Measurements from ENCODE around the gene NUDT2. TPM values are rescaled to one million over a fixed set of nuclear protein-coding genes. Genes with fewer than 3 reads are reported as not detected.

The NUDT2 gene
- polyA plus RNA-seq, 1 donor from 2014 or later, result 62.6 TPM

GRCh38 chr9:34362614-34363214 is 33.3 kb downstream of the NUDT2 start:
- Histone ChIP-seq H3K36me3 (ENCODE audit: insufficient read depth, low read length) (no peaks in the 10 kb centered on the region), H3K79me2 (replicated peaks; ENCODE audit: insufficient read depth, low read length) (no peaks in the 10 kb centered on the region), H2AFZ (ENCODE audit: low read depth, low read length) (no peak overlapping the region), H3K9ac (ENCODE audit: low read length) (no peak overlapping the region), H4K20me1 (ENCODE audit: insufficient read depth) (no peaks in the 10 kb centered on the region), H3K9me3 (ENCODE audit: low read length) (no peaks in the 10 kb centered on the region), H3F3A (ENCODE audit: insufficient read depth, low read length, poor library complexity, severe bottlenecking) (no peaks in the 10 kb centered on the region), H3K4me2 (ENCODE audit: low read length) (no peak overlapping the region), H3K27ac (ENCODE audit: low read length) (no peak overlapping the region), H3K27me3 (ENCODE audit: insufficient read depth, low read depth, low read length) (no peaks in the 10 kb centered on the region), H3K9me2 (ENCODE audit: insufficient read depth, low read length) (no peaks in the 10 kb centered on the region), H3K4me3 (ENCODE audit: low read length) (no peak overlapping the region)
- TF ChIP-seq CTCF (IDR thresholded peaks at IDR 0.05; ENCODE audit: poor library complexity, severe bottlenecking) (no peak), SMC3 (conservative IDR thresholded peaks at IDR 0.05; ENCODE audit: poor library complexity) (no peak), EP300 (conservative IDR thresholded peaks at IDR 0.05; ENCODE audit: poor library complexity, severe bottlenecking) (no peak), REST (IDR thresholded peaks at IDR 0.05; ENCODE audit: borderline replicate concordance) (no peak), TAF1 (IDR thresholded peaks at IDR 0.05; ENCODE audit: low read depth) (no peak), EZH2 (IDR thresholded peaks at IDR 0.05; ENCODE audit: borderline replicate concordance, insufficient read depth, low read length, poor library complexity, severe bottlenecking) (no peak), RAD21 (conservative IDR thresholded peaks at IDR 0.05) (no peak), MXI1 (conservative IDR thresholded peaks at IDR 0.05; ENCODE audit: poor library complexity, severe bottlenecking) (no peak), POLR2AphosphoS5 (IDR thresholded peaks at IDR 0.05) (no peak)

- Histone ChIP-seq H3K9me2 (ENCODE audit: insufficient read depth, low read length) (no peaks in the 10 kb centered on the region), H3K9ac (ENCODE audit: low read length) (peak overlapping the region; percentile 24), H4K20me1 (ENCODE audit: insufficient read depth) (no peaks in the 10 kb centered on the region), H3K4me2 (ENCODE audit: low read length) (no peak overlapping the region), H3K27me3 (ENCODE audit: insufficient read depth, low read depth, low read length) (no peaks in the 10 kb centered on the region), H3K4me3 (ENCODE audit: low read length) (no peak overlapping the region), H3K9me3 (ENCODE audit: low read length) (no peaks in the 10 kb centered on the region), H3K79me2 (replicated peaks; ENCODE audit: insufficient read depth, low read length) (no peaks in the 10 kb centered on the region), H3K27ac (ENCODE audit: low read length) (peak overlapping the region; percentile 18), H3F3A (ENCODE audit: insufficient read depth, low read length, poor library complexity, severe bottlenecking) (no peaks in the 10 kb centered on the region), H2AFZ (ENCODE audit: low read depth, low read length) (peak overlapping the region; percentile 5), H3K36me3 (ENCODE audit: insufficient read depth, low read length) (no peaks in the 10 kb centered on the region)
- TF ChIP-seq CTCF (IDR thresholded peaks at IDR 0.05; ENCODE audit: poor library complexity, severe bottlenecking) (no peak), POLR2AphosphoS5 (IDR thresholded peaks at IDR 0.05) (no peak), TAF1 (IDR thresholded peaks at IDR 0.05; ENCODE audit: low read depth) (no peak), RAD21 (conservative IDR thresholded peaks at IDR 0.05) (no peak), EP300 (conservative IDR thresholded peaks at IDR 0.05; ENCODE audit: poor library complexity, severe bottlenecking) (no peak), MXI1 (conservative IDR thresholded peaks at IDR 0.05; ENCODE audit: poor library complexity, severe bottlenecking) (no peak), EZH2 (IDR thresholded peaks at IDR 0.05; ENCODE audit: borderline replicate concordance, insufficient read depth, low read length, poor library complexity, severe bottlenecking) (no peak), SMC3 (conservative IDR thresholded peaks at IDR 0.05; ENCODE audit: poor library complexity) (no peak), REST (IDR thresholded peaks at IDR 0.05; ENCODE audit: borderline replicate concordance) (no peak)
Measured at GRCh38 chr9:34363619-34364351, 34.4 kb downstream of the NUDT2 start.

Measured in neural cell (in vitro differentiated cells).